Neural progenitor cell (in vitro differentiated cells): Measurements from ENCODE around the gene E2F2. TPM values are rescaled to one million over a fixed set of nuclear protein-coding genes. Genes with fewer than 3 reads are reported as not detected.

Experiments used
- DNase-seq: peaks from one replicate; pipeline ENCODE4 v3.0.0-alpha.2; 2016; ENCODE audit warnings: low spot score
- H2AFZ ChIP-seq: fragments of 200-600 bp; sonication (generic); replicated peaks from 2 replicates; pipeline ENCODE4 v1.6.1; 2016; ENCODE audit warnings: antibody characterized with exemption
- H3F3A ChIP-seq: fragments of 200-600 bp; sonication (generic); 2 replicates; pipeline ENCODE4 v1.6.1; 2016; ENCODE audit warnings: antibody characterized with exemption, low read depth
- H3K27ac ChIP-seq: fragments of 200-600 bp; sonication (generic); 2 replicates; pipeline ENCODE4 v1.5.1; 2016; ENCODE audit warnings: mild to moderate bottlenecking
- H3K27me3 ChIP-seq: fragments of 200-600 bp; sonication (generic); 2 replicates; pipeline ENCODE4 v1.6.1; 2016; ENCODE audit warnings: mild to moderate bottlenecking, moderate library complexity
- H3K36me3 ChIP-seq: fragments of 200-600 bp; sonication (generic); 2 replicates; pipeline ENCODE4 v1.5.1; 2016
- H3K4me1 ChIP-seq: fragments of 200-600 bp; sonication (generic); 2 replicates; pipeline ENCODE4 v1.6.1; 2016; ENCODE audit warnings: mixed run types
- H3K4me2 ChIP-seq: fragments of 200-600 bp; sonication (generic); 2 replicates; pipeline ENCODE4 v1.6.1; 2016
- H3K4me3 ChIP-seq: fragments of 200-600 bp; sonication (generic); 2 replicates; pipeline ENCODE4 v1.5.1; 2016
- H3K79me2 ChIP-seq: fragments of 200-600 bp; sonication (generic); 2 replicates; pipeline ENCODE4 v1.6.1; 2016; ENCODE audit warnings: low read depth
- H3K9ac ChIP-seq: fragments of 200-600 bp; sonication (generic); 2 replicates; pipeline ENCODE4 v1.6.1; 2016
- H3K9me3 ChIP-seq: fragments of 200-600 bp; sonication (generic); 2 replicates; pipeline ENCODE4 v1.5.1; 2016; ENCODE audit warnings: low read depth
- H4K20me1 ChIP-seq: fragments of 200-600 bp; sonication (generic); 2 replicates; pipeline ENCODE4 v1.6.1; 2016; ENCODE audit warnings: low read depth
- H3K27ac Mint-ChIP-seq: 3 replicates; pipeline ENCODE4 v1.8.0; 2021; ENCODE audit warnings: mixed read lengths
- H3K27me3 Mint-ChIP-seq: 2 replicates; pipeline ENCODE4 v1.8.0; 2022; ENCODE audit warnings: low read depth, mild to moderate bottlenecking, inconsistent platforms, moderate library complexity, mixed read lengths; ENCODE audit not compliant: insufficient read depth
- H3K36me3 Mint-ChIP-seq: 3 replicates; pipeline ENCODE4 v1.8.0; 2021; ENCODE audit warnings: mixed read lengths
- H3K4me1 Mint-ChIP-seq: 3 replicates; pipeline ENCODE4 v1.8.0; 2021; ENCODE audit warnings: mixed read lengths
- H3K4me3 Mint-ChIP-seq: 3 replicates; pipeline ENCODE4 v1.8.0; 2021; ENCODE audit warnings: mild to moderate bottlenecking, moderate library complexity, mixed read lengths
- H3K9me3 Mint-ChIP-seq: 3 replicates; pipeline ENCODE4 v1.8.0; 2020; ENCODE audit warnings: mixed read lengths
- EZH2 ChIP-seq: fragments of 200-600 bp; sonication (generic); IDR thresholded peaks from 2 replicates; pipeline ENCODE4 v1.6.1; 2017; ENCODE audit warnings: antibody characterized with exemption, mild to moderate bottlenecking, moderate library complexity
- EZH2phosphoT487 ChIP-seq: fragments of 200-600 bp; sonication (generic); IDR thresholded peaks from 2 replicates; pipeline ENCODE4 v1.6.1; 2017; ENCODE audit warnings: antibody characterized with exemption
- total RNA-seq: library from RNA; depleted of rRNA; stranded (reverse); fragments of >200 nt; gene quantifications from 2 replicates; pipeline ENCODE4 v1.2.3, GENCODE V29; 2015; ENCODE audit warnings: low replicate concordance
- TF ChIP-seq, protein P1 (sequence below): fragments of 200-600 bp; sonication (generic); IDR thresholded peaks from 2 replicates; pipeline ENCODE4 v1.5.1; 2017; ENCODE audit warnings: antibody characterized with exemption, mild to moderate bottlenecking

E2F2 gene
- total RNA-seq, 1 donor from 2014 or later = 3.4 TPM

DNA sequence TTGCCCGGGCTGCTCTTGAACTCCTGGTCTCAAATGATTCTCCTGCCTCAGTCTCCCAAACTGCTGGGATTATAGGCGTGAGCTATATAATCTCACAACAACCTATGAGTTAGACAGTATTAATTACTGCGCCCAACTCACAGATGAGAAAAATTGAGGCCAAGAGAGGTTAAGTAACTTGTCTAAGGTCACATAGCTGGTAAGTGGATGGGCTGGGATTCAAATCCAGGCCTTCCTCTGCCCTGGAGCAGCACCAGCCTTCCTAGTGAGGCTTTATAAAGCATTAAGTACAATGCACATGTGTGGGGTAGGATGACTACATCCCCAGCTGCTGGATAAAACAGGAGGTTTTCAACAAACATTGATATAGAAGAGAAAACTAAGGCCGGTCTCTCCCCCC is 15.1 kb downstream of the E2F2 start:
- H3K36me3 ChIP-seq = no peaks in the 10 kb centered on the region
- no peak overlapping the region for H2AFZ ChIP-seq
- H3K4me2 ChIP-seq = no peak overlapping the region
- no peak overlapping the region for H3K9ac ChIP-seq
- no peaks in the 10 kb centered on the region for H3K27me3 ChIP-seq
- Mint-ChIP-seq H3K27ac (no peak overlapping the region), H3K4me3 (no peak overlapping the region), H3K9me3 (no peaks in the 10 kb centered on the region), H3K36me3 (peaks cover 19% of the 10 kb centered on the region), H3K27me3 (peaks cover 2% of the 10 kb centered on the region), H3K4me1 (no peaks in the 10 kb centered on the region)
- no peaks in the 10 kb centered on the region for H4K20me1 ChIP-seq
- no peaks in the 10 kb centered on the region for H3F3A ChIP-seq
- no peaks in the 10 kb centered on the region for H3K4me1 ChIP-seq
- no peaks in the 10 kb centered on the region for H3K9me3 ChIP-seq
- no peaks in the 10 kb centered on the region for H3K79me2 ChIP-seq
- TF ChIP-seq EZH2 (no peak), EZH2phosphoT487 (no peak)
- TF ChIP-seq, protein P1, sequence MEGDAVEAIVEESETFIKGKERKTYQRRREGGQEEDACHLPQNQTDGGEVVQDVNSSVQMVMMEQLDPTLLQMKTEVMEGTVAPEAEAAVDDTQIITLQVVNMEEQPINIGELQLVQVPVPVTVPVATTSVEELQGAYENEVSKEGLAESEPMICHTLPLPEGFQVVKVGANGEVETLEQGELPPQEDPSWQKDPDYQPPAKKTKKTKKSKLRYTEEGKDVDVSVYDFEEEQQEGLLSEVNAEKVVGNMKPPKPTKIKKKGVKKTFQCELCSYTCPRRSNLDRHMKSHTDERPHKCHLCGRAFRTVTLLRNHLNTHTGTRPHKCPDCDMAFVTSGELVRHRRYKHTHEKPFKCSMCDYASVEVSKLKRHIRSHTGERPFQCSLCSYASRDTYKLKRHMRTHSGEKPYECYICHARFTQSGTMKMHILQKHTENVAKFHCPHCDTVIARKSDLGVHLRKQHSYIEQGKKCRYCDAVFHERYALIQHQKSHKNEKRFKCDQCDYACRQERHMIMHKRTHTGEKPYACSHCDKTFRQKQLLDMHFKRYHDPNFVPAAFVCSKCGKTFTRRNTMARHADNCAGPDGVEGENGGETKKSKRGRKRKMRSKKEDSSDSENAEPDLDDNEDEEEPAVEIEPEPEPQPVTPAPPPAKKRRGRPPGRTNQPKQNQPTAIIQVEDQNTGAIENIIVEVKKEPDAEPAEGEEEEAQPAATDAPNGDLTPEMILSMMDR = no peak
- H3K27ac ChIP-seq = no peak overlapping the region
- H3K4me3 ChIP-seq = no peak overlapping the region
- DNase-seq = no peak

DNA sequence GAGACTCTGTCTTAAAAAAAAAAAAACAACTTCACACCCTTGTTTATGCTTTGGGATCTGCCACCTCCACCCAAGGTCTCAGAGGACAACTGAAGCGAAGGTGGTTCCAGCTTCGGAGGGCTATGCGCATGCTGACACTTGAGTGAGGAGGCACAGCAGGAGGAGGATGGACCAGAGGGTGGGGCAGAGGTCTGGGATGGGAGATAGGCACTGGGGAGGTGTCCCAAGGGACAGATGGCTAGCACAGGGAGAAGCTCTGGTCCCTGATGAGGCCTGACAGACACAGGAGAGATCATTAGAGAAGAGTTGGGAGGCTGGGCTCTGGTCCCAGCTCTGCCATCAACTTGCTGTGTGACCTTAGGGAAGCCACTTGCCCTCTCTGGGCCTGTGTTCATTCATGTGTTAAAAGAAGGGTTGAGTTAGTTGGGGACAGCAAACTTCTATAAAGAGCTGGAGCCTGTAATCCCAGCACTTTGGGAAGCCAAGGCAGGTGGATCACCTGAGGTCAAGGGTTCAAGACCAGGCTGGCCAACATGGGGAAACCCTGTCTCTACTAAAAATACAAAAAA is 16.8 kb downstream of the E2F2 start:
- Histone ChIP-seq H3K9ac (no peak overlapping the region), H3K79me2 (no peaks in the 10 kb centered on the region)
- H3K27me3 Mint-ChIP-seq = peaks cover 4% of the 10 kb centered on the region

DNA sequence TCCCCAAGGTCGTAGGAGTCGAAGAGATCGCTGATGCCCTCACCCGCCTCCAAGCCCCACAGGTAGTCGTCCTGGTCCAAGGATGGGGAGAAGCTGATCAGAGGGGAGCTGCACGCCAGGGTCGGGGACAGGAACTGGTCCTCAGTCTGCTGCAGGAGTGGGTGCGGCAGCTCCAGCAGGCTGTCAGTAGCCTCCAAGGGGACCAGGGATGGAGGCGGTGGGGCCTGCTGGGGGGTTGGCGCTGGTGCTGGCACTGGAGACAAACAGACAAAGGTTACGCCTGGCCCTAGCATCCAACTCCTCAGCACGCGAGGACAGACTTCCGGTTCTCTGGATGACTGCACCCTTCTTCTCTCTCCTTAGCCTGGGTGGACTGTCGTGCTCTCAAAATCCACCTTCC is 21.1 kb downstream of the E2F2 start:
- Histone ChIP-seq H3K36me3 (no peaks in the 10 kb centered on the region), H3K79me2 (no peaks in the 10 kb centered on the region), H4K20me1 (no peaks in the 10 kb centered on the region), H2AFZ (no peak overlapping the region), H3K4me2 (no peak overlapping the region), H3K9me3 (no peaks in the 10 kb centered on the region), H3K27ac (no peak overlapping the region), H3K4me3 (no peak overlapping the region), H3F3A (peaks cover 5% of the 10 kb centered on the region), H3K4me1 (peaks cover 3% of the 10 kb centered on the region), H3K9ac (no peak overlapping the region), H3K27me3 (no peaks in the 10 kb centered on the region)
- Mint-ChIP-seq H3K27me3 (peaks cover 6% of the 10 kb centered on the region), H3K4me3 (no peak overlapping the region), H3K4me1 (peaks cover 5% of the 10 kb centered on the region), H3K27ac (no peak overlapping the region), H3K36me3 (peaks cover 16% of the 10 kb centered on the region), H3K9me3 (no peaks in the 10 kb centered on the region)
- no peak for DNase-seq
- TF ChIP-seq EZH2phosphoT487 = no peak
- TF ChIP-seq, protein P1 = no peak

More for the DNA sequence above, 16.8 kb downstream of the E2F2 start:
- no peaks in the 10 kb centered on the region for H3K4me1 Mint-ChIP-seq
- no peak for TF ChIP-seq EZH2
- TF ChIP-seq, protein P1 = no peak
- TF ChIP-seq EZH2phosphoT487 = no peak
- no peaks in the 10 kb centered on the region for H3K9me3 ChIP-seq
- no peaks in the 10 kb centered on the region for H3K9me3 Mint-ChIP-seq
- no peak overlapping the region for H3K4me3 ChIP-seq
- H4K20me1 ChIP-seq = no peaks in the 10 kb centered on the region
- no peak overlapping the region for H3K4me3 Mint-ChIP-seq
- no peak overlapping the region for H3K27ac Mint-ChIP-seq
- H3K27me3 ChIP-seq = no peaks in the 10 kb centered on the region
- no peak overlapping the region for H3K27ac ChIP-seq
- no peaks in the 10 kb centered on the region for H3F3A ChIP-seq
- H3K4me2 ChIP-seq = no peak overlapping the region
- H3K36me3 Mint-ChIP-seq = peaks cover 25% of the 10 kb centered on the region
- no peak overlapping the region for H2AFZ ChIP-seq
- H3K4me1 ChIP-seq = no peaks in the 10 kb centered on the region
- no peak for DNase-seq
- H3K36me3 ChIP-seq = no peaks in the 10 kb centered on the region
